Measurements from ENCODE around the gene PITPNM1. TPM values are rescaled to one million over a fixed set of nuclear protein-coding genes. Genes with fewer than 3 reads are reported as not detected.

Gene PITPNM1
- total and polyA plus RNA-seq, 2 of the 13 experiments (the other 11 are each of a cell fraction or from before 2014, with no cell fraction given): 8.2 to 8.5 TPM

DNA sequence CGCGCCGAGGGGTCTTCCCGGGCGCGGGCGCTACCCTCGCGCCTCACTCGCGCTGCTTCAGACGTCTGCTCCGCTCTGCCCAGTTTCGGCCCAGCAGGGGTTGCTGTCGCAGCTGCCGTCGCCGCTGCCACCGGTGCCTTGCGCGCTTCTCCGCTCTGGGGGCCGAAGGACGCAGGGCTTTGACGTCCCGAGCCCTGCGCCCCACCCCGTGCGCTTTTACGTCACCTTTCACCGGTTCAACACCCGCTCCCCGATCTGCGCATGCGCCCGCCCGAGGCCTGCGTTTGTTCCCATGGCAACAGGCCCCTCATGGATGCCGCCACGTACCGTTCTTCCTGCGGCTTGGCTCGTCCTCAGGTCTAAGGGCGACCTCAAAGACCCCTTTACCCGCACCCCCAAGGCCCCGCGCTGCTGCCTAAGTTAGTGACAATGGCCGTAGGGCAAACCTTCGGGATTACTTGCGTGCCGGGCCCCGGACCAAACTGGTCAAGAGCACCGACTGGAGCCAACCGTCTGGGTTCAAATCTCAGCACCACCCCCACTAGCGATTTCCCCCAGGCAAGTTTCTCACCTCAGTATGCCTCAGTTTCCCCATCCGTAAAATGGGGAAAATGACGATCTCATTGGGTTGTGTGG, 3.4 kb upstream of the PITPNM1 start (continued):
- peak; percentile 80; the same call in 1 of the 2 replicates for TF ChIP-seq ZNF430 (CRISPR knock-in tag; IDR thresholded peaks at IDR 0.05)
- no peak for TF ChIP-seq TOPORS (CRISPR knock-in tag; IDR thresholded peaks at IDR 0.05)
- TF ChIP-seq, protein P1, sequence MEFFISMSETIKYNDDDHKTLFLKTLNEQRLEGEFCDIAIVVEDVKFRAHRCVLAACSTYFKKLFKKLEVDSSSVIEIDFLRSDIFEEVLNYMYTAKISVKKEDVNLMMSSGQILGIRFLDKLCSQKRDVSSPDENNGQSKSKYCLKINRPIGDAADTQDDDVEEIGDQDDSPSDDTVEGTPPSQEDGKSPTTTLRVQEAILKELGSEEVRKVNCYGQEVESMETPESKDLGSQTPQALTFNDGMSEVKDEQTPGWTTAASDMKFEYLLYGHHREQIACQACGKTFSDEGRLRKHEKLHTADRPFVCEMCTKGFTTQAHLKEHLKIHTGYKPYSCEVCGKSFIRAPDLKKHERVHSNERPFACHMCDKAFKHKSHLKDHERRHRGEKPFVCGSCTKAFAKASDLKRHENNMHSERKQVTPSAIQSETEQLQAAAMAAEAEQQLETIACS (CRISPR knock-in tag; IDR thresholded peaks at IDR 0.05): no peak
- TF ChIP-seq FOXK1 (CRISPR knock-in tag; IDR thresholded peaks at IDR 0.05; ENCODE audit: borderline replicate concordance, low read depth): peak; percentile 9; the same call in 1 of the 2 replicates
- no peak for TF ChIP-seq ELF1 (CRISPR knock-in tag; IDR thresholded peaks at IDR 0.05)
- no peak for TF ChIP-seq ZNF343 (CRISPR knock-in tag; IDR thresholded peaks at IDR 0.05)
- TF ChIP-seq HCFC1 (IDR thresholded peaks at IDR 0.05; ENCODE audit: low read depth, low read length): peak; percentile 57
- TF ChIP-seq ZNF30 (CRISPR knock-in tag; IDR thresholded peaks at IDR 0.05): no peak
- TF ChIP-seq, protein P2, sequence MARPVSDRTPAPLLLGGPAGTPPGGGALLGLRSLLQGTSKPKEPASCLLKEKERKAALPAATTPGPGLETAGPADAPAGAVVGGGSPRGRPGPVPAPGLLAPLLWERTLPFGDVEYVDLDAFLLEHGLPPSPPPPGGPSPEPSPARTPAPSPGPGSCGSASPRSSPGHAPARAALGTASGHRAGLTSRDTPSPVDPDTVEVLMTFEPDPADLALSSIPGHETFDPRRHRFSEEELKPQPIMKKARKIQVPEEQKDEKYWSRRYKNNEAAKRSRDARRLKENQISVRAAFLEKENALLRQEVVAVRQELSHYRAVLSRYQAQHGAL (CRISPR knock-in tag; IDR thresholded peaks at IDR 0.05; ENCODE audit: not compliant biosample characterization): peak; percentile 63
- TF ChIP-seq, protein P3, sequence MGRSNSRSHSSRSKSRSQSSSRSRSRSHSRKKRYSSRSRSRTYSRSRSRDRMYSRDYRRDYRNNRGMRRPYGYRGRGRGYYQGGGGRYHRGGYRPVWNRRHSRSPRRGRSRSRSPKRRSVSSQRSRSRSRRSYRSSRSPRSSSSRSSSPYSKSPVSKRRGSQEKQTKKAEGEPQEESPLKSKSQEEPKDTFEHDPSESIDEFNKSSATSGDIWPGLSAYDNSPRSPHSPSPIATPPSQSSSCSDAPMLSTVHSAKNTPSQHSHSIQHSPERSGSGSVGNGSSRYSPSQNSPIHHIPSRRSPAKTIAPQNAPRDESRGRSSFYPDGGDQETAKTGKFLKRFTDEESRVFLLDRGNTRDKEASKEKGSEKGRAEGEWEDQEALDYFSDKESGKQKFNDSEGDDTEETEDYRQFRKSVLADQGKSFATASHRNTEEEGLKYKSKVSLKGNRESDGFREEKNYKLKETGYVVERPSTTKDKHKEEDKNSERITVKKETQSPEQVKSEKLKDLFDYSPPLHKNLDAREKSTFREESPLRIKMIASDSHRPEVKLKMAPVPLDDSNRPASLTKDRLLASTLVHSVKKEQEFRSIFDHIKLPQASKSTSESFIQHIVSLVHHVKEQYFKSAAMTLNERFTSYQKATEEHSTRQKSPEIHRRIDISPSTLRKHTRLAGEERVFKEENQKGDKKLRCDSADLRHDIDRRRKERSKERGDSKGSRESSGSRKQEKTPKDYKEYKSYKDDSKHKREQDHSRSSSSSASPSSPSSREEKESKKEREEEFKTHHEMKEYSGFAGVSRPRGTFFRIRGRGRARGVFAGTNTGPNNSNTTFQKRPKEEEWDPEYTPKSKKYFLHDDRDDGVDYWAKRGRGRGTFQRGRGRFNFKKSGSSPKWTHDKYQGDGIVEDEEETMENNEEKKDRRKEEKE (IDR thresholded peaks at IDR 0.05): no peak
- TF ChIP-seq RELA (CRISPR knock-in tag; IDR thresholded peaks at IDR 0.05): no peak
- no peak for TF ChIP-seq ZNF292 (CRISPR knock-in tag; IDR thresholded peaks at IDR 0.05; ENCODE audit: borderline replicate concordance, low read depth)
- peak; percentile 35; the same call in 1 of the 2 replicates for TF ChIP-seq CBX5 (CRISPR knock-in tag; IDR thresholded peaks at IDR 0.05; ENCODE audit: borderline replicate concordance)
- peak; percentile 82 for TF ChIP-seq RFX5 (IDR thresholded peaks at IDR 0.05; ENCODE audit: low read depth, low read length)
- TF ChIP-seq ZNF274 (CRISPR knock-in tag; IDR thresholded peaks at IDR 0.05): 0 out of 2 replicates have a peak, but pooled peaks have one; percentile 31
- TF ChIP-seq ZBTB21 (CRISPR knock-in tag; IDR thresholded peaks at IDR 0.05): peak; percentile 90
- no peak; the same call in 1 of the 2 replicates for TF ChIP-seq ZNF205 (CRISPR knock-in tag; IDR thresholded peaks at IDR 0.05)
- no peak for TF ChIP-seq MED8 (CRISPR knock-in tag; IDR thresholded peaks at IDR 0.05; ENCODE audit: insufficient replicate concordance)
- TF ChIP-seq SOX5 (CRISPR knock-in tag; IDR thresholded peaks at IDR 0.05; ENCODE audit: borderline replicate concordance): peak; percentile 26; the same call in 1 of the 2 replicates
- TF ChIP-seq CEBPB (IDR thresholded peaks at IDR 0.05; ENCODE audit: borderline replicate concordance, low read depth, low read length): no peak
- 0 out of 2 replicates have a peak, but pooled peaks have one; percentile 49 for TF ChIP-seq ZNF335 (CRISPR knock-in tag; IDR thresholded peaks at IDR 0.05)
- TF ChIP-seq ZNF143 (CRISPR knock-in tag; IDR thresholded peaks at IDR 0.05): peak; percentile 30; the same call in 1 of the 2 replicates
- no peak for TF ChIP-seq RNF2 (conservative IDR thresholded peaks at IDR 0.05; ENCODE audit: low read depth)
- no peak for TF ChIP-seq MAFF (IDR thresholded peaks at IDR 0.05; ENCODE audit: low read depth, low read length)
- TF ChIP-seq FOXJ3 (CRISPR knock-in tag; IDR thresholded peaks at IDR 0.05; ENCODE audit: borderline replicate concordance): no peak; the same call in 1 of the 2 replicates

Data from HepG2 (cell line).